ENCODE results near the gene PSORS1C1.

PSORS1C1 gene

GRCh38 chr6:31074401-31074800 is 40.2 kb upstream of the PSORS1C1 start:
- intact Hi-C loops (cut with DNase I; ENCODE audit: low total_unique reads) = no loop called here
- H3K4me1 ChIP-seq = peaks cover 0 to 2% (median 1%) of the 10 kb centered on the region in 4 donors
- H3K4me3 ChIP-seq = no peak overlapping the region
- TF ChIP-seq CTCF (IDR thresholded peaks at IDR 0.05) = no peak
- no peaks in the 10 kb centered on the region for H3K27me3 ChIP-seq
- H3K36me3 ChIP-seq = no peaks in the 10 kb centered on the region
- H3K9me3 ChIP-seq = no peaks in the 10 kb centered on the region
- H3K27ac ChIP-seq = no peak overlapping the region
- no peak for DNase-seq

GRCh38 chr6:31075528-31075927 is 39.1 kb upstream of the PSORS1C1 start:
- Histone ChIP-seq H3K9me3 (no peaks in the 10 kb centered on the region), H3K36me3 (no peaks in the 10 kb centered on the region), H3K27ac (no peak overlapping the region), H3K4me3 (no peak overlapping the region), H3K4me1 (peaks cover 0 to 8% (median 5%) of the 10 kb centered on the region in 4 donors), H3K27me3 (peaks cover 0 to 2% of the 10 kb centered on the region in 2 donors)
- no peak for DNase-seq
- TF ChIP-seq CTCF (IDR thresholded peaks at IDR 0.05) = no peak
- intact Hi-C loops (cut with DNase I; ENCODE audit: low total_unique reads) = no loop called here

GRCh38 chr6:31076611-31077010 is 38.0 kb upstream of the PSORS1C1 start:
- peaks cover 0 to 8% (median 5%) of the 10 kb centered on the region in 4 donors for H3K4me1 ChIP-seq
- H3K27ac ChIP-seq = no peak overlapping the region
- no peak for TF ChIP-seq CTCF (IDR thresholded peaks at IDR 0.05)
- intact Hi-C loops (cut with DNase I; ENCODE audit: low total_unique reads) = no loop called here
- H3K27me3 ChIP-seq = peaks cover 0 to 3% of the 10 kb centered on the region in 2 donors
- no peak overlapping the region for H3K4me3 ChIP-seq
- no peaks in the 10 kb centered on the region for H3K36me3 ChIP-seq
- DNase-seq = no peak
- no peaks in the 10 kb centered on the region for H3K9me3 ChIP-seq

- peaks cover 0 to 3% of the 10 kb centered on the region in 2 donors for H3K27me3 ChIP-seq
- peaks cover 0 to 18% (median 9%) of the 10 kb centered on the region in 4 donors for H3K4me1 ChIP-seq
- TF ChIP-seq CTCF (IDR thresholded peaks at IDR 0.05) = peak; percentile 62 to 84
- DNase-seq = peak; percentile 68 to 76
- no peaks in the 10 kb centered on the region for H3K36me3 ChIP-seq
- peak overlapping the region in 1 of 2 donors; percentile 5 for H3K4me3 ChIP-seq
- intact Hi-C loops (cut with DNase I; ENCODE audit: low total_unique reads) = loop anchor here (10.0 kb wide), 2 partner anchors 335 to 405 kb away; partner anchors contain the start of genes DHX16, FLOT1 and IER3
- H3K9me3 ChIP-seq = no peaks in the 10 kb centered on the region
- no peak overlapping the region for H3K27ac ChIP-seq
Measured at GRCh38 chr6:31079656-31080261, 34.8 kb upstream of the PSORS1C1 start.

- Histone ChIP-seq H3K4me3 (no peak overlapping the region), H3K27me3 (peaks cover 0 to 3% of the 10 kb centered on the region in 2 donors), H3K9me3 (no peaks in the 10 kb centered on the region), H3K4me1 (peaks cover 0 to 20% (median 9%) of the 10 kb centered on the region in 4 donors), H3K36me3 (no peaks in the 10 kb centered on the region), H3K27ac (no peak overlapping the region)
- DNase-seq = no peak
- TF ChIP-seq CTCF (IDR thresholded peaks at IDR 0.05) = no peak
- intact Hi-C loops (cut with DNase I; ENCODE audit: low total_unique reads) = loop anchor here (10.0 kb wide), 2 partner anchors 337 to 407 kb away; partner anchors contain the start of genes DHX16, FLOT1 and IER3
Measured at GRCh38 chr6:31081872-31082271, 32.7 kb upstream of the PSORS1C1 start.

Measured in tibial artery (tissue), 4 donors.